Mammary epithelial cell (primary cell): Measurements from ENCODE around the gene LPP.

Experiments
- EZH2 ChIP-seq: IDR thresholded peaks from 2 replicates; pipeline ENCODE4 v1.6.1; 2012; ENCODE audit warnings: low read length, inconsistent platforms, borderline replicate concordance
- TF ChIP-seq, protein P1 (sequence below), 2 donors: IDR thresholded peaks in 1 of 2; conservative IDR thresholded peaks in 1 of 2; 2 replicates each; pipeline ENCODE4 v1.5.1; 2011 to 2012; ENCODE audit warnings: inconsistent platforms in 2 of 2, low read length in 2 of 2, mild to moderate bottlenecking in 2 of 2, control low read depth in 1 of 2, low read depth in 1 of 2; ENCODE audit not compliant: insufficient read depth in 1 of 2; ENCODE audit errors: extremely low read depth in 1 of 2

GRCh38 chr3:188539631-188540194, 385.8 kb downstream of the LPP start:
- TF ChIP-seq, protein P1, sequence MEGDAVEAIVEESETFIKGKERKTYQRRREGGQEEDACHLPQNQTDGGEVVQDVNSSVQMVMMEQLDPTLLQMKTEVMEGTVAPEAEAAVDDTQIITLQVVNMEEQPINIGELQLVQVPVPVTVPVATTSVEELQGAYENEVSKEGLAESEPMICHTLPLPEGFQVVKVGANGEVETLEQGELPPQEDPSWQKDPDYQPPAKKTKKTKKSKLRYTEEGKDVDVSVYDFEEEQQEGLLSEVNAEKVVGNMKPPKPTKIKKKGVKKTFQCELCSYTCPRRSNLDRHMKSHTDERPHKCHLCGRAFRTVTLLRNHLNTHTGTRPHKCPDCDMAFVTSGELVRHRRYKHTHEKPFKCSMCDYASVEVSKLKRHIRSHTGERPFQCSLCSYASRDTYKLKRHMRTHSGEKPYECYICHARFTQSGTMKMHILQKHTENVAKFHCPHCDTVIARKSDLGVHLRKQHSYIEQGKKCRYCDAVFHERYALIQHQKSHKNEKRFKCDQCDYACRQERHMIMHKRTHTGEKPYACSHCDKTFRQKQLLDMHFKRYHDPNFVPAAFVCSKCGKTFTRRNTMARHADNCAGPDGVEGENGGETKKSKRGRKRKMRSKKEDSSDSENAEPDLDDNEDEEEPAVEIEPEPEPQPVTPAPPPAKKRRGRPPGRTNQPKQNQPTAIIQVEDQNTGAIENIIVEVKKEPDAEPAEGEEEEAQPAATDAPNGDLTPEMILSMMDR (conservative IDR thresholded peaks at IDR 0.05 in 1 of 2, IDR thresholded peaks at IDR 0.05 in 1 of 2; ENCODE audit: extremely low read depth in 1 of 2, insufficient read depth in 1 of 2, low read depth in 1 of 2, low read length in 2 of 2), result no peak
- TF ChIP-seq EZH2, result no peak
